BJ (cell line): ENCODE data around the gene PTPRM. TPM values are rescaled to one million over a fixed set of nuclear protein-coding genes. Genes with fewer than 3 reads are reported as not detected.

ENCODE experiments used
- CTCF ChIA-PET: fragments of 350-600 bp; formaldehyde crosslinking; extraction: SDS; loops from one replicate; lab custom pipeline; 2021; ENCODE audit warnings: antibody characterized with exemption, inconsistent platforms; lab: Yijun Ruan, JAX
- POLR2A ChIA-PET: fragments of 300-600 bp; sonication (Branson Sonifier 250); formaldehyde crosslinking; extraction: SDS; loops from one replicate; lab custom pipeline; 2021; ENCODE audit warnings: antibody characterized with exemption; lab: Charles Lee
- DNase-seq: peaks from one replicate; pipeline ENCODE4 v3.0.0-alpha.2; 2011; ENCODE audit warnings: low read depth
- H3K27me3 ChIP-seq: 2 replicates; pipeline ENCODE4 v1.6.0; 2011; ENCODE audit warnings: low read length; ENCODE audit not compliant: control insufficient read depth, insufficient read depth
- H3K36me3 ChIP-seq: 2 replicates; pipeline ENCODE4 v1.5.1; 2011; ENCODE audit warnings: low read length; ENCODE audit not compliant: control insufficient read depth, insufficient read depth
- H3K4me3 ChIP-seq: 2 replicates; pipeline ENCODE4 v1.5.1; 2011; ENCODE audit warnings: low read depth, mild to moderate bottlenecking, control low read depth, low read length
- CTCF ChIP-seq: IDR thresholded peaks from 2 replicates; pipeline ENCODE4 v1.5.1; 2011; ENCODE audit warnings: low read depth, mild to moderate bottlenecking, control low read depth, inconsistent platforms, low read length, moderate library complexity; ENCODE audit not compliant: insufficient read depth
- polyA plus RNA-seq: library from polyadenylated mRNA; depleted of rRNA; stranded (reverse); fragments of >200 nt; gene quantifications from 2 replicates; pipeline ENCODE4 v1.2.3, GENCODE V29; 2011

PTPRM gene
- polyA plus RNA-seq, 1 experiment: 149 TPM

GRCh38 chr18:8196238-8196637 is 629.1 kb downstream of the PTPRM start:
- peaks cover 2% of the 10 kb centered on the region; the same call in 1 of the 2 replicates for H3K36me3 ChIP-seq
- ChIA-PET POLR2A (no interaction called here), CTCF (interaction anchor here (0.5 kb wide), 1 partner anchor 441 kb away, joined by 5 read pairs; no protein-coding TSS in a partner anchor)
- no peak for DNase-seq
- no peak for TF ChIP-seq CTCF
- no peaks in the 10 kb centered on the region for H3K27me3 ChIP-seq
- H3K4me3 ChIP-seq: no peak overlapping the region

- TF ChIP-seq CTCF: no peak
- H3K36me3 ChIP-seq: no peaks in the 10 kb centered on the region
- H3K27me3 ChIP-seq: no peaks in the 10 kb centered on the region
- ChIA-PET CTCF (no interaction called here), POLR2A (no interaction called here)
- H3K4me3 ChIP-seq: no peak overlapping the region
- DNase-seq: no peak
Measured at GRCh38 chr18:8197499-8197898, 630.4 kb downstream of the PTPRM start.

GRCh38 chr18:8207996-8208395 is 640.9 kb downstream of the PTPRM start:
- Histone ChIP-seq H3K4me3 (no peak overlapping the region), H3K36me3 (no peaks in the 10 kb centered on the region), H3K27me3 (no peaks in the 10 kb centered on the region)
- ChIA-PET POLR2A (no interaction called here), CTCF (interaction anchor here (0.6 kb wide), 1 partner anchor 95 kb away, joined by 3 read pairs; no protein-coding TSS in a partner anchor)
- DNase-seq: no peak
- TF ChIP-seq CTCF: no peak

- POLR2A ChIA-PET: no interaction called here
- no peaks in the 10 kb centered on the region for H3K27me3 ChIP-seq
- H3K36me3 ChIP-seq: no peaks in the 10 kb centered on the region
- no peak overlapping the region for H3K4me3 ChIP-seq
- DNase-seq: no peak
- CTCF ChIA-PET: no interaction called here
- no peak for TF ChIP-seq CTCF
Measured at GRCh38 chr18:8208716-8209115, 641.6 kb downstream of the PTPRM start.

- CTCF ChIA-PET: interaction anchor here (0.9 to 1.0 kb wide), 2 partner anchors 11 to 267 kb away, joined by 3 read pairs; no protein-coding TSS in a partner anchor
- POLR2A ChIA-PET: no interaction called here
- no peaks in the 10 kb centered on the region for H3K27me3 ChIP-seq
- DNase-seq: no peak
- no peaks in the 10 kb centered on the region for H3K36me3 ChIP-seq
- TF ChIP-seq CTCF: no peak
- no peak overlapping the region for H3K4me3 ChIP-seq
Measured at GRCh38 chr18:8212896-8213780, 646.0 kb downstream of the PTPRM start.
